HG02588 (cell line): Measurements from ENCODE around the gene FBXL19.
"Not testable (repeated sequence)": the region's sequence is repeated elsewhere in the genome, so short reads cannot be mapped to it uniquely, and the experiment has no call there.

Experiments used
- ATAC-seq: cut with Tn5 transposase; IDR thresholded peaks from one replicate; pipeline ENCODE4 v1.9.1; 2021; ENCODE audit warnings: mild to moderate bottlenecking, moderate library complexity; ENCODE audit not compliant: unreplicated experiment

Gene FBXL19

GRCh38 chr16:30921748-30922419, 1.5 kb upstream of the FBXL19 start:
- ATAC-seq, result no peak

- peak; percentile 69 for ATAC-seq
Measured at GRCh38 chr16:30922420-30922959, 882 bp upstream of the FBXL19 start.

GRCh38 chr16:30922960-30923535, 324 bp upstream of the FBXL19 start:
- peak; percentile 57 for ATAC-seq

GRCh38 chr16:30924076-30924912, 922 bp downstream of the FBXL19 start:
- ATAC-seq, result no peak

- ATAC-seq, result no peak
Measured at GRCh38 chr16:30924913-30925631, 1.7 kb downstream of the FBXL19 start.

GRCh38 chr16:30925632-30925987, 2.2 kb downstream of the FBXL19 start:
- ATAC-seq, result no peak

GRCh38 chr16:30925995-30926811, 2.8 kb downstream of the FBXL19 start:
- no peak for ATAC-seq

- ATAC-seq, result no peak
Measured at GRCh38 chr16:30926937-30927788, 3.8 kb downstream of the FBXL19 start.

GRCh38 chr16:30927789-30928378, 4.5 kb downstream of the FBXL19 start:
- no peak for ATAC-seq

GRCh38 chr16:30928390-30928789, 5.0 kb downstream of the FBXL19 start:
- no peak for ATAC-seq

- ATAC-seq, result no peak
Measured at GRCh38 chr16:30929167-30929566, 5.8 kb downstream of the FBXL19 start.

GRCh38 chr16:30930160-30930571, 6.8 kb downstream of the FBXL19 start:
- ATAC-seq, result no peak

- no peak for ATAC-seq
Measured at GRCh38 chr16:30931068-30931650, 7.8 kb downstream of the FBXL19 start.

- ATAC-seq, result no peak
Measured at GRCh38 chr16:30934827-30935557, 11.6 kb downstream of the FBXL19 start.

GRCh38 chr16:30937692-30938091, 14.3 kb downstream of the FBXL19 start:
- ATAC-seq, result no peak

- ATAC-seq, result not testable (repeated sequence)
Measured at GRCh38 chr16:30939571-30939970, 16.2 kb downstream of the FBXL19 start.

GRCh38 chr16:30941600-30942425, 18.4 kb downstream of the FBXL19 start:
- peak; percentile 86 for ATAC-seq
